ENCODE measurements around the gene P2RY13. TPM values are rescaled to one million over a fixed set of nuclear protein-coding genes. Genes with fewer than 3 reads are reported as not detected.

Gene P2RY13
- total RNA-seq, 1 donor from 2014 or later: 3.6 TPM

GRCh38 chr3:151290673-151291072, 38.7 kb downstream of the P2RY13 start:
- no peak for DNase-seq

GRCh38 chr3:151289445-151289844, 39.9 kb downstream of the P2RY13 start:
- DNase-seq: no peak

GRCh38 chr3:151285940-151286339, 43.4 kb downstream of the P2RY13 start:
- DNase-seq: no peak

- DNase-seq: no peak
Measured at GRCh38 chr3:151283907-151284461, 45.4 kb downstream of the P2RY13 start.

GRCh38 chr3:151283387-151283786, 46.0 kb downstream of the P2RY13 start:
- no peak for DNase-seq

- no peak for DNase-seq
Measured at GRCh38 chr3:151282921-151283320, 46.4 kb downstream of the P2RY13 start.

- no peak for DNase-seq
Measured at GRCh38 chr3:151281671-151282324, 47.6 kb downstream of the P2RY13 start.

GRCh38 chr3:151278230-151278629, 51.1 kb downstream of the P2RY13 start, which contains the start of gene P2RY14:
TSS of gene P2RY14 (minus strand) at chr3:151278542. CDS start at chr3:151214316, 64,226 bp downstream.
- DNase-seq: no peak

GRCh38 chr3:151276687-151277042, 52.7 kb downstream of the P2RY13 start:
- no peak for DNase-seq

Other genes starting within 250 kb of the P2RY13 start
- 6.1 TPM for gene MED12L, start 243.9 kb downstream of the P2RY13 start, total RNA-seq
- gene GPR171, start 126.3 kb downstream of the P2RY13 start, total RNA-seq: not detected
- 0.78 TPM for gene P2RY14, start 51.0 kb downstream of the P2RY13 start, total RNA-seq
- gene GPR87, start 12.7 kb downstream of the P2RY13 start, total RNA-seq: not detected
- gene P2RY12, start 55.2 kb upstream of the P2RY13 start, total RNA-seq: 49.8 TPM
- 0.31 TPM for gene IGSF10, start 131.5 kb upstream of the P2RY13 start, total RNA-seq